Common myeloid progenitor, CD34-positive (primary cell): ENCODE data around the gene HTR7.
"Not testable (repeated sequence)": the region's sequence is repeated elsewhere in the genome, so short reads cannot be mapped to it uniquely, and the experiment has no call there.

Source experiments
- CTCF ChIA-PET: fragments of 350-600 bp; sonication (Branson Sonifier 250); formaldehyde crosslinking; loops from one replicate; lab custom pipeline; 2021; ENCODE audit warnings: antibody characterized with exemption; lab: Charles Lee
- POLR2A ChIA-PET: fragments of 350-600 bp; sonication (Branson Sonifier 250); formaldehyde crosslinking; loops from one replicate; lab custom pipeline; 2021; ENCODE audit warnings: antibody characterized with exemption; lab: Charles Lee
- DNase-seq, 3 donors: peaks; one replicate each; pipeline versions ENCODE4 v3.0.0 to v3.0.0-alpha.2; 2013
- H3K27ac ChIP-seq, 2 experiments: 1 replicate in 1 of 2; 2 replicates in 1 of 2; pipeline ENCODE4 v1.7.0; 2013; ENCODE audit warnings: inconsistent platforms in 2 of 2, low read length in 2 of 2, mild to moderate bottlenecking in 2 of 2, low read depth in 1 of 2, moderate library complexity in 1 of 2; ENCODE audit not compliant: severe bottlenecking in 2 of 2, insufficient read depth in 1 of 2, poor library complexity in 1 of 2
- H3K27me3 ChIP-seq, 5 experiments: replicated peaks in 2 of 5; 1 replicate in 3 of 5; 2 replicates in 2 of 5; pipeline versions ENCODE4 v1.6.1 to v1.7.0; 2013; ENCODE audit warnings: low read length in 4 of 5, mild to moderate bottlenecking in 2 of 5, moderate library complexity in 2 of 5, inconsistent platforms in 1 of 5; ENCODE audit not compliant: insufficient read depth in 5 of 5, control insufficient read depth in 4 of 5
- H3K36me3 ChIP-seq, 4 experiments: 1 replicate in 2 of 4; 2 replicates in 2 of 4; pipeline versions ENCODE4 v1.6.1 to v1.7.0; 2013; ENCODE audit warnings: low read length in 3 of 4, control low read depth in 1 of 4, mild to moderate bottlenecking in 1 of 4; ENCODE audit not compliant: control insufficient read depth in 4 of 4, insufficient read depth in 4 of 4
- H3K4me1 ChIP-seq, 4 experiments: 1 replicate in 3 of 4; 2 replicates in 1 of 4; pipeline versions ENCODE4 v1.6.1 to v1.7.1; 2013; ENCODE audit warnings: low read length in 3 of 4, mild to moderate bottlenecking in 3 of 4, control low read depth in 1 of 4, inconsistent platforms in 1 of 4, moderate library complexity in 1 of 4; ENCODE audit not compliant: control insufficient read depth in 4 of 4, insufficient read depth in 4 of 4; ENCODE audit errors: control extremely low read depth in 1 of 4
- H3K4me3 ChIP-seq, 7 experiments: 1 replicate in 4 of 7; 2 replicates in 3 of 7; pipeline versions ENCODE4 v1.5.1 to v1.7.0; 2013; ENCODE audit warnings: mild to moderate bottlenecking in 7 of 7, low read length in 6 of 7, moderate library complexity in 6 of 7, inconsistent platforms in 2 of 7, low read depth in 2 of 7, control low read depth in 1 of 7; ENCODE audit not compliant: insufficient read depth in 4 of 7, control insufficient read depth in 1 of 7; ENCODE audit errors: extremely low read depth in 1 of 7
- H3K9me3 ChIP-seq, 5 experiments: 1 replicate in 4 of 5; 2 replicates in 1 of 5; pipeline versions ENCODE4 v1.6.1 to v1.7.1; 2013; ENCODE audit warnings: low read length in 4 of 5, mild to moderate bottlenecking in 2 of 5, inconsistent platforms in 1 of 5, low read depth in 1 of 5, moderate library complexity in 1 of 5; ENCODE audit not compliant: control insufficient read depth in 4 of 5, insufficient read depth in 2 of 5; ENCODE audit errors: control extremely low read depth in 1 of 5
- WGBS: methylation state at CpG from one replicate; pipeline ENCODE4 v1.1.5; 2013; ENCODE audit not compliant: insufficient coverage; 5-methylcytosine and 5-hydroxymethylcytosine counted together

HTR7 gene

DNA sequence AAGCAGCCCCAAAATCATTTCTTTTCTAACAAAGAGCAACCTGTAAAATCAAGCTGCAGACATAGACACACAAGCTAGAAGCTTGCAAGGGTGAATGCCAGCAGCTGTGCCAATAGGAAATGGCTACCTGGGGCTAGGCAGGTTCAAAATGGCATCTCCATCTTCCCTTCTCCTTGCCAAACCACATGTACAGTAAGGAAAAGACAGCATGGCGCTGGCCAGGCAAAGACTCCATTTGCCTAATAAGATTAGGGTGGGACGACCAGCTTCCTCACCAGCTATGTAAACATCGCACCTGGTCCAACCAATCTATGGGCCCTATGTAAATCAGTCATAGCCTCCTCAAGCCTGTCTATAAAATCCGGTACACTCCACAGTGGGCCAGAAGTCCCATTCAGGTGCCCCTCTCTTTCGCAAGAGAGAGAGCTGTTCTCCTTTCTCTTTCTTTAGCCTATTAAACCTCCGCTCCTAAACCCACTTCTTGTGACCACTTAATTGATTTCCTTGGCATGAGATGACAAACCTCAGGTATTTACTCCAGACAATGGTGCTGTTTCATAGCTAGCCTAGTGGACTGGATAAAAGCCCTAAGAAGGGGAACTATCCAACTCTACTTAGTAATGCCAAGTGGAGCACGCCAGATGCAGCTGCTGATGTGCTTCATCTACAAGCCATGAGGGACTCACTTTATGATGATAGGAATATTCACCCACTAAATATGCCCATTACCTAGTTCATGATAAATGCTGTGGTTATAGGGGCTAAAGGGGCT is 44.1 kb downstream of the HTR7 start:
- Histone ChIP-seq H3K4me1 (peaks cover 2 to 18% (median 9%) of the 10 kb centered on the region in 4 experiments), H3K9me3 (peaks cover 0 to 2% (median 0%) of the 10 kb centered on the region in 5 experiments), H3K4me3 (no peak overlapping the region), H3K36me3 (no peaks in the 10 kb centered on the region), H3K27me3 (no peaks in the 10 kb centered on the region), H3K27ac (no peak overlapping the region)
- POLR2A ChIA-PET: no interaction called here
- 100% methylated on average over 6 of the region's 7 CpGs for WGBS
- no peak for DNase-seq
- CTCF ChIA-PET: interaction anchor here (0.6 to 1.2 kb wide), 2 partner anchors 23 to 64 kb away, joined by 3 to 4 read pairs; no protein-coding TSS in a partner anchor

GRCh38 chr10:90807106-90807505 is 50.7 kb downstream of the HTR7 start:
- H3K27me3 ChIP-seq, H3K4me1 ChIP-seq, H3K27ac ChIP-seq, H3K36me3 ChIP-seq, POLR2A ChIA-PET, H3K4me3 ChIP-seq, DNase-seq, H3K9me3 ChIP-seq: not testable (repeated sequence)
- WGBS: no CpG with 5 or more reads among the region's 4 CpGs
- CTCF ChIA-PET: interaction anchor here (1.4 kb wide), 1 partner anchor 19 kb away, joined by 4 read pairs; no protein-coding TSS in a partner anchor

GRCh38 chr10:90806677-90807076 is 51.2 kb downstream of the HTR7 start:
- H3K4me3 ChIP-seq: no peak overlapping the region
- ChIA-PET POLR2A (no interaction called here), CTCF (interaction anchor here (1.4 kb wide), 1 partner anchor 19 kb away, joined by 4 read pairs; no protein-coding TSS in a partner anchor)
- H3K9me3 ChIP-seq: no peaks in the 10 kb centered on the region
- no peaks in the 10 kb centered on the region for H3K27me3 ChIP-seq
- peaks cover 0 to 6% (median 0%) of the 10 kb centered on the region in 4 experiments for H3K4me1 ChIP-seq
- WGBS: no CpG with 5 or more reads among the region's 1 CpG
- no peak for DNase-seq
- H3K36me3 ChIP-seq: no peaks in the 10 kb centered on the region
- H3K27ac ChIP-seq: no peak overlapping the region

DNA sequence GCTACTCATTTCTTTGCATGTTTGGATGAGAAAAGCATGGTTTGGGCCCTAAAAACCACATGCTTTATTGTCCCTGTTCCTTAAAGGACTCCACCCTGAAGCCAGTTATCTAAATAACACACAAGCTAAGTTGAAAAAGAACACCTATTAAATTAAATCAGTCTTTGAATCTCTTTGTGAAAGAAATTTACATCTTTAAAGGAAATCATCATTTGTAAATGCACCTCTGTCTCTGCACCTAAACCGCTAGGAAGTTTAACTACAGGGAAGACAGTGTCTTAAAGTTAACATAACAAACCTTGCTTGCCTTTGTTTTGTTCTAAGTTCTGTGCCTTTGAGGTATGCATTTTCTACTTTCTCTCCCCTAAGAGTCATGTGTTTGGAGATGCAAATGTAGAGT is 52.6 kb downstream of the HTR7 start:
- CTCF ChIA-PET: interaction anchor here (1.4 kb wide), 1 partner anchor 17 kb away, joined by 3 read pairs; no protein-coding TSS in a partner anchor
- POLR2A ChIA-PET: no interaction called here

GRCh38 chr10:90804354-90804753 is 53.5 kb downstream of the HTR7 start:
- no peak overlapping the region for H3K27ac ChIP-seq
- POLR2A ChIA-PET: no interaction called here
- H3K36me3 ChIP-seq: no peaks in the 10 kb centered on the region
- CTCF ChIA-PET: interaction anchor here (0.6 to 1.4 kb wide), 2 partner anchors 16 to 84 kb away, joined by 3 read pairs; no protein-coding TSS in a partner anchor
- no CpG with 5 or more reads among the region's 3 CpGs for whole genome bisulfite sequencing
- no peaks in the 10 kb centered on the region for H3K27me3 ChIP-seq
- no peak overlapping the region for H3K4me3 ChIP-seq
- H3K9me3 ChIP-seq: no peaks in the 10 kb centered on the region
- peaks cover 0 to 6% (median 0%) of the 10 kb centered on the region in 4 experiments for H3K4me1 ChIP-seq
- DNase-seq: no peak

More for the DNA sequence above, 52.6 kb downstream of the HTR7 start:
- no peak for DNase-seq
- Histone ChIP-seq H3K36me3 (no peaks in the 10 kb centered on the region), H3K4me1 (peaks cover 0 to 6% (median 0%) of the 10 kb centered on the region in 4 experiments), H3K27ac (no peak overlapping the region), H3K9me3 (no peaks in the 10 kb centered on the region), H3K27me3 (no peaks in the 10 kb centered on the region), H3K4me3 (no peak overlapping the region)
- WGBS: no CpG with 5 or more reads among the region's 1 CpG

GRCh38 chr10:90801608-90802007 is 56.2 kb downstream of the HTR7 start:
- POLR2A ChIA-PET: no interaction called here
- CTCF ChIA-PET: no interaction called here
- Histone ChIP-seq H3K4me3 (no peak overlapping the region), H3K27me3 (no peaks in the 10 kb centered on the region), H3K4me1 (peaks cover 0 to 6% (median 0%) of the 10 kb centered on the region in 4 experiments), H3K36me3 (no peaks in the 10 kb centered on the region), H3K9me3 (peaks cover 0 to 2% (median 0%) of the 10 kb centered on the region in 5 experiments), H3K27ac (no peak overlapping the region)
- 71% methylated on average over 1 of the region's 1 CpG for WGBS
- DNase-seq: no peak

GRCh38 chr10:90800232-90800796 is 57.5 kb downstream of the HTR7 start:
- Histone ChIP-seq H3K4me3 (no peak overlapping the region), H3K27ac (no peak overlapping the region), H3K4me1 (peaks cover 0 to 6% (median 0%) of the 10 kb centered on the region in 4 experiments), H3K36me3 (no peaks in the 10 kb centered on the region), H3K27me3 (no peaks in the 10 kb centered on the region), H3K9me3 (peaks cover 0 to 12% (median 5%) of the 10 kb centered on the region in 5 experiments)
- CTCF ChIA-PET: no interaction called here
- WGBS: 100% methylated on average over 2 of the region's 5 CpGs
- POLR2A ChIA-PET: no interaction called here
- DNase-seq: no peak
